RPMI7951 (cell line): ENCODE measurements around the gene OR2H2. TPM values are rescaled to one million over a fixed set of nuclear protein-coding genes. Genes with fewer than 3 reads are reported as not detected.

Source experiments
- DNase-seq: peaks from one replicate; pipeline ENCODE4 v3.0.0-alpha.2; 2012; ENCODE audit warnings: low read depth
- total RNA-seq: library from RNA; depleted of rRNA; stranded (reverse); fragments of >200 nt; shearing (Covaris generic); gene quantifications from 2 replicates; pipeline ENCODE4 v1.2.3, GENCODE V29; 2014

Gene OR2H2
- total RNA-seq, 1 experiment from 2014 or later: not detected

DNA sequence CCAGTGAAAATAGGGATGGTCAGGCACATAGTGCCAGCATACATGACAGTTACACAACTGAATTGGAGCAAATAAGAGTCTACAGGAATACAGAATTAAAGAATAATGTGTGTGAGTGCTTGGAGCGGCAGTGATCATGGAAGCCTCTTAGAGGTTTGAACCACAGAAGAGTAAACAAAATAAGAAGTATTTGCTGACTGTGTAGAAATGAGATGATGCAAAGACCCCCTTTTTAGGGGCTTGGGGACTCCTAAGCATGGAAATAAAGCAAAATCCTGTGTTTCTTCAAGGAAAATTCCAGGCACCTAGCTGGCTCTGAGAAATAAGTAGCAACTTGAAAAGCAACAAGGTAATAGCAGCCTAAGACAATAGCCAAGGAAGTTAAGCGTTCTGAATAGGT, 6.8 kb downstream of the OR2H2 start:
- no peak for DNase-seq

DNA sequence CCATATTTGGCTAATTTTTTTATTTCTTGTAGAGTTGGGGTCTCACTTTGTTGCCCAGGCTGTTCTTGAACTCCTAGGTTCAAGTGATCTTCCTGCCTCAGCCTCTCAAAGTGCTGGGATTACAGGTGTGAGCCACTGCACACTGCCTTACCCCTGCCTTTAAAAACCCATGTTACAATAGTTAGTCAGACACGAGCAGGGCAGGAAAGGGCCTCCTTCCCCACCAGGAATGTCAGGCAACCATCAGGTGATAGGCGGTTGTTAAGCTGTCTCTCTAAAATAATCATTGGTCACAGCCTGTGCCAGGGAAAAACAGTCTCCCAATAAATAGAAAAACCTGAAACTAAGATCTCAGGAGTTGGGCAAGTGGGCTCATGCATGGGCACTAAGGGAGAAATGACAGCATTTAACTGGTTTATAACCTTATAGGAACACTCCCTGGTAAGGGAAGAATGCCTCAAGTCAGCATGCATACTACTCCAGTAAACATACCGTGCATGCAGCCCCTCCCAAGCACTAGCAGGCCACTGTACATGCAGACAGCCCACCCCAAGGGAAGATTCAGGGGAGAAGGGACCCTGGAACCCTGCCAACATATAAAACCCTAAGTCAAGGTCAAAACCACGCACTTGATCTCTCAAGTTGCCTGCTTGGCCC, 8.4 kb downstream of the OR2H2 start:
- DNase-seq: no peak

DNA sequence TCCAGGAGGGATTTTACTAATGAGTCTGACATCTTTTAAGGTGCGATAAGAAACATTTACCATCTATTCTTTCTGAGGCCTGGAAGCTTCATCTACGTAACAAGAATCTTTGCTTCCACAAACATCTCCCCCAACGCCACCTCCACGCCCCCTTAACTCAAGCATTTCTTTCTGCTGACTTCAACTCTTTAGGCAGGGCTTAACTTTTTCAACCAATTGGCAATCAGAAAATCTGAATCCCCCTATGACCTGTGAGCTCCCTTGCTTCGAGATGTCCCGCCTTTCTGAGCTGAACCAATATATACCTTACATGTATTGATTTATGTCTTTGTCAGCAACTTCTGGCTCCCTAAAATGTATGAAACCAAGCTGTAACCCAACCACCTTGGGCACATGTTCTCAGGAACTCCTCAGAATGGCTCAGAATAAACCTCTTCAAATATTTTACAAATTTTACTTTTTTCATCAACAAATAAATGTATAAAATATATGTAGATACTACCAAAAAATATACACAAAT, 11.5 kb downstream of the OR2H2 start:
- no peak for DNase-seq

DNA sequence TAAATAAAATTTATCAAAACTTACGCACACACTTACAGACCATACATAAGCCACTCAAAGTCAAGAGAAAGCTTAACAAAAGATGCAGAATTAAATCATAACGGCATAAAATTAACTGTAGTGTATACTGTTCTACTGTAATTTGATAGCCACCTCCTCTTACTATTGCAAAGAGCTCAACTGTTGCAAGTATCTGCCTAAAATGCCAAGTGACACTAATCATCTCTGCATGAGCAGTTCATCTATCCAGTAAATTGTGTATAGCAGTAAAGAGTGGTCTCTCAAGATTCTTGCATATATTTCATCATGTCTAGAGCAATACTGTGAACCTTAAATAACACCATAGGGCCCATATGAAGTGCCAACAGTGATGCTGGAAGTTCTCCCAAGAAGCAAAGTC, 12.3 kb downstream of the OR2H2 start:
- no peak for DNase-seq

GRCh38 chr6:29598172-29598747, 13.3 kb downstream of the OR2H2 start:
- no peak for DNase-seq

GRCh38 chr6:29602564-29603361, 17.8 kb downstream of the OR2H2 start:
- DNase-seq: peak; percentile 19

GRCh38 chr6:29603456-29603855, 18.5 kb downstream of the OR2H2 start:
- no peak for DNase-seq

DNA sequence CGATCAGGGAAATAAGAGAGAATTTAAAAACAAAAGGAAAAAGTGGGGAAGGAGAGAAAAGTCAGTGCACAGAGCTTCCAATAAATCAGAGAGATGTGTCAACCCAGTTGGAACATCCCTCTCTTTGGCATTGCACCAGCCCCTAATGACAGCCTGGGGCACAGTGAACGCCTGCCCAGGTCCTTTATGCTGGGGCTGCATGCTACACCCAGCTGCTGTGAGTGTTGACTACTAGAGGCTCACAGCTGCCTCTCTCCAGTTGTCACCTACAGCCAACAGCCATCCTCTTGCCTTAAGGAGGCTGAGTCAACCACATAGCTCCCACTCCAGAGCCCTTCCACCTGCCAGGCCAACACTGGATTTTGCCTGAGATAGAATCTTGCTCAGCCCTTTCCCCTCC, 19.0 kb downstream of the OR2H2 start:
- peak; percentile 43 for DNase-seq

DNA sequence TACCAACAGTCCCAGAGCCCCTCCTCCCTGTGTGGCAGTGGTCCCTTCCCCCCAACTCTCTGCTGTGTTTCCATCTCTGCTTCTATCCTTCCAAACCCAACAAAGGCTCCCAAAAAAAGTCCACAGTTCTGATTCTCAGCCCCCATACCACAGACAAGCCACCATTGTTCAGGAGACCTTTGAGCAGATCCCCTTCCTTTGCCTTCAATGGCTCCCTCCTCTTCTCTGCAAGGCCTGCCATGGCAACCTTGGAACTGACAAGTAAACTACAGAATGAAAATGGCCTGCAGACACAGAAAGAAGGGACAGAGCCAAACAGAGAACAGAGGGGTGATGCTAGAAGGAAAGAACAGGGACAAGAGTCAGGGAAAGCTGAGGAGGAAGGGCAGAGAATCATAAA, 23.2 kb downstream of the OR2H2 start:
- DNase-seq: no peak

DNA sequence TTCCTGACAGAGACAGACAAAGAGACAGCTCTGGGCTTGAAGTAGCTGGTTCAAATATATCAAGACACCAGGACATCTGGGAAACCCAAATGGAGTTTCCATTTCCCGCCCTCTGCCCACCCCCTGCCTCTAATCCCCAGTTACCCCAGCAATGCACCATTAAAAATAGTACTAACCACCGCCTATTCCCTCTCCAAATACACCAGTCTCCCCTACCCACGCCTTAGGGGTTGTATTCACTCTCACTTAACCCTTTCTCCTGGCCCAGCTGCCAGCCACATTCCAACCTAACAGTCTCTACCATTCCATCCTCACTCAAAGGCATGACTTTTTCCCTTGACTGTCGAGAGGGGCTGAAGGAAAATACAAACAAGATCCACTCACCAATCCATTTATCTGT, 25.6 kb downstream of the OR2H2 start:
- DNase-seq: no peak

GRCh38 chr6:29611426-29611825, 26.5 kb downstream of the OR2H2 start:
- DNase-seq: no peak

DNA sequence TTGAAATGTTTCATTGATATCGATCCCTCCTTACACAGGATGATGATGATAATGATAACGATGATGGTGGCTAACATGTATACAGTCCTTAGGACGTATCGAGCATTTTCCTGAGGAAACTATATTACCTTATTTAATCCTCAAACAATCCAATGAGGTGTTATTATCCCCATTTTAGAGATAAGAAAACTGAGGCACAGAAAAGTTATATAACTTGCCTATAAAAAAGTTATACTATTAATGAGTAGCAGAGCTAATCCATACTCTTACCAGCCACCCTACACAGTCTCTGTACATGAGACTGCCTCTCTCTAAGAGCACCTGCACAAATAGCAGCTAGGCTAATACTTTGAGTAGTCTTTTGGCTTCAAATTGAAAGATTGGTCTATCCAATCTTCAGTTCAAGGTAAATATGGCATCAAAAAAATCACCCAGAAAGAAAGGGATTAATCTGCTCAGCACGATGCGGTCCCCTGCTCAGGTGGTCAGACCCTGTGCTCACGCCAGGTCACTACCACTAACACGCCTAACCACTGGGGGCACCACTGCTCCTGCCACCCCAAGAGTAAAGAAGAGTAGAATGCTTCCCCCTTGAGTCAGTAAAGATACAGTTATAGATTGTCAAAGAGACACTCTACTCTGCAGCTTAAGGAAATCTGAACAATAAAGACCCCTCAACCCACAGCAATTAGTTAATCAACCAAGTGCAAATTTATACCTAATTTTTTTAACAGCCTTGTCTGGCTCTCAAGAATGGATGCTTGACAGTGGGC, 33.0 kb downstream of the OR2H2 start:
- no peak for DNase-seq

DNA sequence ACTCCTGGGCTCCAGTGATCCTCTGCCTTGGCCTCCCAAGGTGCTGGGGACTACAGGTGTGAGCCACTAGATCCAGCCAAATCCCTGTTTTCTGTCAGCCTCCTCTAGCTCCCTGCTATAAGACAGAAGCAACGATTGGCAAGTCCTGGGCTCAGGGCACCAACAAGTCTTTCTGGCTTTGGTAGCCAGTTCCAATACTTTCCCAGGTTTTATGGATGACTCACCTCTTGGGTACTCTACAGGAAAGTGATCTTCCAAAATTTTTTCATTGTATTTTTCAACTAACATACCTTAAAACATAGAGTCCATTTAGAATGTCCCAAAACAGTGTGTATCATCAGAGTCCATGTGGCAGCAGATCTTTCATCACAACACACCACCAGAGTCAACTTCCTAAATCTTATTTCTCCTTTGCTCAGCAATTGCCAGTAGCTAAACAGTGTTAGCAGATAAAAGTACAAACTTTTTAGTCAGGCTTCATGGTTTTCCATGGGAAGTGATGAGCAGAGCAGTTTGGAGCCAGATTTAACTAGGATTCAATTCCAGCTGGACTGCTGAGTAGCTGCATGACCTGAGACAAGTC, 34.7 kb downstream of the OR2H2 start:
- DNase-seq: no peak

DNA sequence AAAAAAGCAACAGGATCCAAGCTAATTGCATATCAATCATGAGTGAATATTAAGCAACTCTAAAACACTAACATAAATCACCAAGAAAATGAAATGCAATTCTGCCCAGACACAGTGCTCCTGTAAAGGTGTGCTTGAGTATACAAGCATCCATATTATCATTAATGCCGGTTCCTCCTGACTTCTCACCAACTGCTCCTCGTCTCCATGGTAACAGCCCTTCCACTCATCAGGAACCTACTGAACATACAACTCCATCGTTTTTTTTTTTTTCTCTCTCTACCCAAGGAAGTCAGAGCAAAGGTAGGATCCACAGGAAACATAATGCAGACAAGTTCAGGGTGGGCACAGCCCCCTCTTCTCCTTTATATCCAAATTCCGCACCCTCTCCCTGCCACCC, 35.7 kb downstream of the OR2H2 start:
- no peak for DNase-seq

DNA sequence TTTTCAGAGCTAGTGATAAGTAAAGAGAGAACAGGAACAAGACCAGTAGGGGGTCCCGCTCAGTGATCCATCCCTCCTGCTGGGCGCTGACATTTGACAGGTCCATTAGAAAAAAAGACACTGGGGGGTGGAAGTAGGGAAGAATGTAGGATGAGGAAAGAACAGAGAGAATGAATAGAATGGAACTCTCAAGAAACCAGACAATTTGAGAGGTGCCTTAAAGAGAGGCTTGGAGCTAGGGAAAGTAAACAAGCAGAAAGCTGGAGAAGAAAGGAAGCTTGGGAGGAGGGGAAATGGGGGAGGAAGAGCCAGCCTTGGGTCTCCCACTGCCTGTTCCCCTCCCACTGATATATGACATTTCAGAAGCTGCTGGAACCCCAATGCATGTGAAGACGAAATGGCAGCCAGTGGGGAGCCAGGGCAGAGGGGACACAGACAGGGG, 39.6 kb downstream of the OR2H2 start:
- DNase-seq: no peak

DNA sequence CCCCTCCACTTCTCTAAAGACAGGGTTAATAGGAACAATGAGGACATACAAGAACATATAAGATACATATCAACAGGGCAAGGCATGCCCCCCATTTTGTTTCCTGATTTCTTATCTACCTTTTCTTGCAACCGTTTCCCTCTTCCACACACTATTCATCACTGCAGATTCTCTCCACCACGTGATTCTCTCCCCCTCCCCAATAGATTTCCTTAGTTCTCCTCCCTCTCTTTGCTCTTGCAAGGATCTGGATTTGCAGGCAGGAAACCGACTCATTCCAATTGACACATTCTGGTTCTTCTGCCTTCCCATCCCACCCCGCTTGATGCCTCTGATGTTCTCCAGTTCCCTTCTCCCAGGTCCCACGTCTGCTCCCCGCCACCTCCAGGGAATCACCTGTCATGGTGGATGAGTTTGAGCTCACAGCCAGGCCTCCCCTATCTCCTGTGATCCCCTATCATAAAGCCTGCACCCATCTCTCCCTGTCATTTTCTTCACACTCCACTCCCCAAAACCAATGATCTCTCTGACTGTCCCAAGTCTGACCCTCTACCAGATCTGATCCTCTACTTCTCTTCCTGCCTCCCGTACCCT, 40.5 kb downstream of the OR2H2 start:
- DNase-seq: no peak

- DNase-seq: no peak
Measured at GRCh38 chr6:29626948-29627754, 42.2 kb downstream of the OR2H2 start.

DNA sequence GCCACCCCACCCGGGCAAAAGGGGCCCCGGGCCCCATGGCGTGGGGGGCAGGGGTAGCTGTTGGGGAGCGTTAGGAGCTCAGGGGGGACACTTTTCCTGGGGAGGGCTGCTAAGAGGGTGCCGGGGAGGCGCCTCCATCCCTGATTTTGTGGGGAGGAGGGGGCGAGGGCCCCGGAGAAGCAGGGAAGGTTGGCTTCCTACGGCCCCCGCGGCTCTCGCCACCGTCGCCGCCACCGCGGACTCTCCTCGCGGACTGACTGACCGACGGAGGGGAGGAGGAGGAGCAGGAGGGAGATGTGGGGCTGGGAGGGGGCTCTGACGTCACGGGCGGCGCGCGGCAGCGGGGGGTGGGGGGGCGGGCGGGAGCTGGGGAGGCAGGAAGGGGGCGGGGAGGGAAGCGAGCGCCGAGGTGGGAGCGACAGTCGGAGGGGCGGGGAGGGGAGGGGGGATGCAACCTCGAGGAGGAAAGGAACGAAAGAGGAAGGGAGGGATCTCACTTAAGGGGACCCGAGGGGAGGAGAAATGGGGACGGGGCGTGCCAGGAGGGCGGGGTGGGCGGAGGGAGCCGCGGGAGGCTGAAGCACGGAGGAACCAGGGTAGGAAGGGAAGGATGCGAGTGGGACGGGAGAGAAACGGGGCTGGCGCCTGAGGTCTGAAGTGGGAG, 43.0 kb downstream of the OR2H2 start:
- peak; percentile 83 for DNase-seq

DNA sequence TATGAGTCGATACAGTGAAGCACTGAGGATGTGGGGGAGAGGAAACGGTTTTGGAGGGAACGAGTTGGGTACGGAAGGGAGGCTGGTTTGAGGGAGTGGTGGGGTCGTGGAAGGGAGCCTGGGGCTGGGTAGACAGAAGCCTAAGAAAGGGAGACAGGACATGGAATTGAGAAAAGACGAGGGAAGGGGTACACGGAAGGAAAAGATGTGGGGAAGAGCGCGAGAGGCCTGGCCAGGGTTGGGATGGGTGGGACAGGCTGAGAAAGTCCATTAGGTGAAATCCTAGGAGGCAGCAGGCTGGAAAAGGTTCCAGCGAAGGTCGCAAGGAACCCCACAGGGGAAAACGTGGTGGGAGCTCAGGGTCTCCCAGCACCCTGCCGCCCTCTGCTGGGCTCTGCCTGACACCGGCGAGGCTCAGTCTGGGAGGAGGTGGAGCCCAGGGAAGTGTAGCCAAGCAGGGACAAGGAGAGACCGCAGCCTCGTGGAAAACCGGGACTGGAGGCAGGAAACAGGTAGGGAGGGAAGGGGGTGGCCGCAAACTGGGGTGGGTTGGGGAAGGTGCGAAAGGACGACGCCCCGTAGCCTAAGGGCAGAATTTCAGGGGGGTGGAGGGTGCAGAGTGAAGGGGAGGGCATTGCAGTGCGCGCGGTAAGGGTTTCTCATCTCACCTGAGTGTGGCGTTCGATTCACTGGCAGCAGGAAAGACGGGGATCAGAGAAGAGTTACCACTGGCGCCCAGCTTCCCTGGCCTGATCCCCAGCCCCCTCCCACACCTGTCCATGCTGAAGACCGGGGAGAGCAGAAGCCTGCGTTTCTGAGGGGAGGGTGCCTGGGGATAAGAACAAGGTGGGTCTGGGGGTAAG, 43.7 kb downstream of the OR2H2 start:
- DNase-seq: peak; percentile 74
